Measurements from ENCODE around the gene TRAM1L1. TPM values are rescaled to one million over a fixed set of nuclear protein-coding genes. Genes with fewer than 3 reads are reported as not detected.

The TRAM1L1 gene
- under 1 TPM in 3 of 4 donors, not detected in 1; 0.11 to 0.54 (median 0.25) TPM for total RNA-seq
- under 1 TPM; 0.20 to 0.29 (median 0.26) TPM for polyA plus RNA-seq
- long read RNA-seq, donor 1 = 0 reads
- long read RNA-seq, donor 2 = 0 reads

DNA sequence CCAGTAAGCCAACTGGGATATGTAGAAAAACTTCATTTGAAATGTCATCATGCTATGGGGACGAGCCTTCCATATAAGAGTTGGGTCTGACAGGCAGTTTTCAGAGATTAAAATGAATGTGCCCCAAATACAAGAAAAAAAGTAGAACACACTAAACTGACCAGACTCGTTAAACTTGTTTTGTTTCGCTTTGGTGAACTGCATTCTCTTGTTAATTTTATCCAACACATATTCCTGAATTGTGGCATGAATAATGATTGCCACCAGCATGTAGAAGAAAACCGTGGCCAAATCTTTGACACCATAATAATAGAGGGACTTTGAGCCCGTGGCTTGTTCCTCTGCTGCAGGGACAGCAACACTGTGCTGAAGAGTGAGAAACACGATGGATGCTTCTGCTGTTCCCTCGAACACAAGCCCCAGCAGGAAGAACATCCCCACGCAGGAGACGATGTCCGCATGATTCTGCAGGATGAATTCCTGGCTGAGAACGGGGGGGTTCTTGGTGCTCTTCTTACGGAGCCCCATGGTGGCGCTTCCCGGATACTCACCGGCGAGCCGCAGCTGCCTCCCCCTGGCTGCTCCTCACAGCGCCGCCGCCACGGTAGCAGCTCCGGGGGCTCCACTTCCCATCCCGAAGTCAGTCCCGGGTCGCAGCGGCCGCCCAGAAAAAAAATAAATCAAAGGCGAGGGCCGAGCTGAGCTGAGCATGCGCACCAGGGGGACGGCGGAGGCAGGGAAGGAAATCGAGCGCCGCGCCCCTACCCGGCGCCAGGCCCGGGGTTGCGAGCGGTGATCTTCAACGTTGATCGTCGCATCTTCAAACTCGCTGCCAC is at the start of gene TRAM1L1:
TSS of gene TRAM1L1 (minus strand) at position 711 of the 836 bp plus-strand sequence. CDS start at position 528, 183 bp downstream.
- H3K27ac ChIP-seq = no peak within 1 kb of the TSS
- no peaks in the 10 kb centered on the region for H3K4me1 ChIP-seq
- no peak for TF ChIP-seq CTCF (IDR thresholded peaks at IDR 0.05)
- DNase-seq = peak; percentile 64 to 73
- no peaks in the 10 kb centered on the region for H3K36me3 ChIP-seq (ENCODE audit: insufficient read depth in 1 of 2, low read depth in 1 of 2)
- H3K9me3 ChIP-seq = no peaks in the 10 kb centered on the region
- peaks cover 0 to 3% (median 0%) of the 10 kb centered on the region in 3 donors for H3K27me3 ChIP-seq (ENCODE audit: insufficient read depth in 3 of 3, low read length in 2 of 3)
- intact Hi-C loops (cut with DNase I) = no loop called here
- WGBS, 3 donors = 4 to 6% (median 5%) methylated on average over 45 of the region's 45 CpGs
- ATAC-seq = peak in 3 of 4 donors; percentile 49 to 74 (median 56)
- H3K4me3 ChIP-seq = peak within 1 kb of the TSS; percentile 65

DNA sequence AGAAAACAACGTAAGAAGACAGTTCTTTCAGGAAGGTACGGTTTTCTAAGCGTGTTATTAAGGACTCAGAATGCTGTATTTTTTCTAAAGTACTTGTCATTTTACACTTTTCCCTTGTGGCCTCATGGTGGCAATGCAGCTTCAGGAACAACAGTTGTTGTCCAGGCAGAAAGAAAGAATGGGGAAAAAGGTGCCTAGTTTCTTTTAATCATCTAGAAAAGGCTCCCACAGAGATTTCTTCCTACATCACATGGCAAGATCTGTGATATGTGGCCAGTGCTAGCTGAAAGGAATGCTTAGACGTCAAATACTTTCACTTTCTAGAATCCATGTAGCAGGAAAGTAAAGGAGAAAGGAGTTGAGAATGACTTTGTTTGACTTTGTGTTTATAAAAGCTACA is 49.0 kb upstream of the TRAM1L1 start:
- 1 to 10% (median 3%) methylated on average over 4 of the region's 4 CpGs for WGBS, 3 donors
- H3K4me3 ChIP-seq = no peak overlapping the region
- no peak for ATAC-seq

GRCh38 chr4:117096886-117097285 is 11.5 kb upstream of the TRAM1L1 start:
- H3K4me1 ChIP-seq = no peaks in the 10 kb centered on the region
- no peaks in the 10 kb centered on the region for H3K9me3 ChIP-seq
- H3K36me3 ChIP-seq (ENCODE audit: insufficient read depth in 1 of 2, low read depth in 1 of 2) = no peaks in the 10 kb centered on the region
- H3K27me3 ChIP-seq (ENCODE audit: insufficient read depth in 3 of 3, low read length in 2 of 3) = no peaks in the 10 kb centered on the region
- no peak for TF ChIP-seq CTCF (IDR thresholded peaks at IDR 0.05)
- ATAC-seq (no peak), DNase-seq (no peak)
- no peak overlapping the region for H3K27ac ChIP-seq
- H3K4me3 ChIP-seq = no peak overlapping the region
- intact Hi-C loops (cut with DNase I) = no loop called here

More for the DNA sequence above, 49.0 kb upstream of the TRAM1L1 start:
- no peak for TF ChIP-seq CTCF (IDR thresholded peaks at IDR 0.05)
- no peaks in the 10 kb centered on the region for H3K27me3 ChIP-seq (ENCODE audit: insufficient read depth in 3 of 3, low read length in 2 of 3)
- H3K27ac ChIP-seq = no peak overlapping the region
- no peaks in the 10 kb centered on the region for H3K4me1 ChIP-seq
- no peak for DNase-seq
- intact Hi-C loops (cut with DNase I) = no loop called here
- no peaks in the 10 kb centered on the region for H3K9me3 ChIP-seq
- H3K36me3 ChIP-seq (ENCODE audit: insufficient read depth in 1 of 2, low read depth in 1 of 2) = no peaks in the 10 kb centered on the region

DNA sequence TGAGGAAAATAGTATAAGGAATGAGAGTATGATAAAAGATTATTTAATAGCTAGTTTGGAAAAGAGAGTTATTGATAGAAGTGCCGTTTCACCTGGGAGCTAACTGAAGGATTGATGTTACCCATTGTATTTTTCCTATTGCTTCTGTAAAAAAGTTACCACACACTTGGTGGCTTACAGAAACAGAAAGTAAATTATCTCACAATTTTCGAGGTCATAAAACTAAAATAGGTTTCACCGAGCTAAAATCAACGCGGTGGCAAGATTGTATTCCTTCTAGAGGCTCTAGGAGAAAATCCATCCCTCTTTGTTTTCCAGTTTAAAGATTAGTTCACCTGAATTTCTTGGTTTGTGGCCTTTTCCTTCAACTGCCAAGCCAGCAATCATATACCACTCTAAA is 11.1 kb upstream of the TRAM1L1 start:
- Histone ChIP-seq H3K9me3 (no peaks in the 10 kb centered on the region), H3K27me3 (ENCODE audit: insufficient read depth in 3 of 3, low read length in 2 of 3) (no peaks in the 10 kb centered on the region), H3K36me3 (ENCODE audit: insufficient read depth in 1 of 2, low read depth in 1 of 2) (no peaks in the 10 kb centered on the region), H3K4me1 (no peaks in the 10 kb centered on the region), H3K4me3 (no peak overlapping the region), H3K27ac (no peak overlapping the region)
- TF ChIP-seq CTCF (IDR thresholded peaks at IDR 0.05) = no peak
- intact Hi-C loops (cut with DNase I) = no loop called here
- 66 to 77% (median 74%) methylated on average over 5 of the region's 5 CpGs for WGBS, 3 donors
- ATAC-seq = no peak
- DNase-seq = no peak
